GM10248 (cell line): ENCODE data around the gene DUSP10.

Experiments
- CTCF ChIA-PET: fragments of 300-600 bp; sonication (Branson Sonifier 250); formaldehyde crosslinking; extraction: SDS; loops from one replicate; lab custom pipeline; 2021; ENCODE audit warnings: antibody characterized with exemption; lab: Yijun Ruan, JAX
- POLR2A ChIA-PET: fragments of 350-650 bp; sonication (Branson Sonifier 250); formaldehyde crosslinking; extraction: SDS; loops from one replicate; lab custom pipeline; 2020; ENCODE audit warnings: antibody characterized with exemption; lab: Yijun Ruan, JAX
- DNase-seq: peaks from one replicate; pipeline ENCODE4 v3.0.0; 2012; ENCODE audit errors: extremely low spot score
- TF ChIP-seq, protein P1 (sequence below): IDR thresholded peaks from 2 replicates; pipeline ENCODE4 v1.5.1; 2012; ENCODE audit warnings: mild to moderate bottlenecking, low read depth; ENCODE audit errors: extremely low read depth, missing control alignments, control extremely low read depth

The DUSP10 gene

DNA sequence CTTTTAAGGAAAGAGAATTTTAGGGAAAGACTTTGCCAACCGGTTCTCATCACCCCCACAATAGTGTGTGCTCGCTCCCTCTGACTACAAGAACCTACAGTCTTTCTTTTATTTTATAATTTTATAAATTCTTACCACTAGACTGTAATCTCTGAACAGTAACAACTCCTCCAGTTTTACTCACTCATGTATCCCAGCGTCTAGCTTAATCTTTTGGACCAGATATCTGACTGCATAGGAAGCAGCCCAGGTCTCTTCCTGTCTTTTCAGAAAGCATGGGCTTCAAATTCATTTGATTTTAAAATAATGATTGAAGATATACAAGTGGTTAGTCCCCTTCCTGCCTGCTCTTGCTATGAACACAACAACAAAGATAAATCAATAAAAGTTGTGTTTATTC, 19.0 kb upstream of the DUSP10 start:
- CTCF ChIA-PET: interaction anchor here (1.9 to 6.3 kb wide), 4 partner anchors 10 to 20 kb away, joined by 5 to 26 read pairs (median 10); partner anchors contain the start of gene DUSP10
- no peak for DNase-seq
- POLR2A ChIA-PET: no interaction called here
- TF ChIP-seq, protein P1, sequence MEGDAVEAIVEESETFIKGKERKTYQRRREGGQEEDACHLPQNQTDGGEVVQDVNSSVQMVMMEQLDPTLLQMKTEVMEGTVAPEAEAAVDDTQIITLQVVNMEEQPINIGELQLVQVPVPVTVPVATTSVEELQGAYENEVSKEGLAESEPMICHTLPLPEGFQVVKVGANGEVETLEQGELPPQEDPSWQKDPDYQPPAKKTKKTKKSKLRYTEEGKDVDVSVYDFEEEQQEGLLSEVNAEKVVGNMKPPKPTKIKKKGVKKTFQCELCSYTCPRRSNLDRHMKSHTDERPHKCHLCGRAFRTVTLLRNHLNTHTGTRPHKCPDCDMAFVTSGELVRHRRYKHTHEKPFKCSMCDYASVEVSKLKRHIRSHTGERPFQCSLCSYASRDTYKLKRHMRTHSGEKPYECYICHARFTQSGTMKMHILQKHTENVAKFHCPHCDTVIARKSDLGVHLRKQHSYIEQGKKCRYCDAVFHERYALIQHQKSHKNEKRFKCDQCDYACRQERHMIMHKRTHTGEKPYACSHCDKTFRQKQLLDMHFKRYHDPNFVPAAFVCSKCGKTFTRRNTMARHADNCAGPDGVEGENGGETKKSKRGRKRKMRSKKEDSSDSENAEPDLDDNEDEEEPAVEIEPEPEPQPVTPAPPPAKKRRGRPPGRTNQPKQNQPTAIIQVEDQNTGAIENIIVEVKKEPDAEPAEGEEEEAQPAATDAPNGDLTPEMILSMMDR: no peak

DNA sequence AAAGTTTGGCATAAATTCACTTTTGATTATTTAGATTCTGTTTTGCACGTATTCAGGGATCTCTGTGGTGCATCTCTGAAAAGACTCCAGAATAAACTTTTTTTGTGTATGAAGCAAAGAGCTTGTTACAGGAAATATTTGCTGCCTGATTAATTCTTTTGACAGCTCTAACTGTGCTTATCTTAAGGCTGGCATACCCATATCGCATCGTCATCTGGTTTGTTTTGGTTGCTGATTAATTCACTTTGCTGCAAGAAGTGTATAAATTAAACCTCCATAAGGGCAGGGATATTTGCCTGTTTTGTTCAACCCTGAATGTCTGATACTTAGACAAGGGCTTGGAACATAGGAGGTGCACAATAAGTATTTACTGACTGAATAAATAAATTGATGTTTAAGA, 17.5 kb upstream of the DUSP10 start:
- TF ChIP-seq, protein P1: no peak
- DNase-seq: no peak
- ChIA-PET CTCF (interaction anchor here (2.0 to 6.3 kb wide), 2 partner anchors 11 to 19 kb away, joined by 11 to 26 read pairs; no protein-coding TSS in a partner anchor), POLR2A (interaction anchor here (1.9 kb wide), 1 partner anchor 17 kb away, joined by 4 read pairs; the partner anchor contains the start of gene DUSP10)

DNA sequence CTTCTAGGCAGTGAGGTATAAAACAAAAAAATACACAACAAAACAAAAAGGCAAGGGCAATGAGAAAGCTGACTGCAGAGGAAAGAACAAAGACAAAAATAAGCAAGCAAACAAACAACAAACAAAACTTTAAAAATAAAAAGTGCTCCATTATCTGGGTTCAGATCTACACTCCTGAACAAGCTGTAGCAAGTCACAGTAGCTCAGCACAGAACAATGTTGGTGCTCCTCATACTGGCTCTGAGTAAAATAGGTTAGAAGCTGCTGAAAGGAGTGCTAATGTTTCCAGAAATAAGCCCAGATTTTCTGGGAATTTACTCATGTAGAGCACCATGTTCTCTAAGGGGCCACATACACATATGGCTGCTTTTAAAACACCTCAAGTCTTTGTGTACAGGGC, 16.6 kb upstream of the DUSP10 start:
- TF ChIP-seq, protein P1: no peak
- ChIA-PET CTCF (interaction anchor here (2.0 to 6.3 kb wide), 2 partner anchors 12 to 20 kb away, joined by 10 to 26 read pairs; no protein-coding TSS in a partner anchor), POLR2A (interaction anchor here (1.9 kb wide), 1 partner anchor 16 kb away, joined by 4 read pairs; the partner anchor contains the start of gene DUSP10)
- DNase-seq: no peak

DNA sequence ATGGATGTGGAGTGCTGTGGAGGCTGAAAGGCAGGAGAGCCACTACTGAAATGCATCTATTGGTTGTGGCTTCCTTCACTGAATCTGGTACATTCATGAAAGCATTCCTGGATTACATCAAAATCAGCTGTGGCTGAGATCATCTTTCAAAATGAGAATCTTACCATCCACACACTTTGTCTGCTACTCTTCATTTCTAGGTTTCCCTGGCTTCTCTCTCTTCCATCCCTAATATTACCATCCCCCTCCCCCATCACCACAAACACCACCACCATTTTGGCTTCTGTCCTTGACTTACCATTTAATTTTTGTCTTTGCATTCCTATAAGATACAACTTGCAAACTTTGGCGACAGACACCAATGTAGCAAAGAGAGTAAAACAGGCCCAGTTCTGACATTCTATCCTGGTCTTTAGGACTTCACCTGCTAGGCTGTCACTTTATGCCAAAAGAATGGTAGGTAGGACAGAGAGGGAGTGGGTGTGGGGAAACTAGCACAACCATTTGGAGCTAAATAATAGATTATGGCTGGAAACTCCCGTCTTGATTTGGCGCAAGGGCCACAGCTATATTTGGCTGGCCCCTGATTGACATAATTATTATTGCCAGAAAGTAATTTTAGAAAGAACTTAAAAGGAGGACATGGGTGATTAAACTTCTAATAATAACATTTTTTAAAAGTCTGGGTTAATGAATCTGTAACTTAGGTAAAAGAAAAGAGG, 15.1 kb upstream of the DUSP10 start:
- CTCF ChIA-PET: interaction anchor here (1.1 to 2.0 kb wide), 4 partner anchors 9 to 34 kb away, joined by 3 to 10 read pairs (median 4); no protein-coding TSS in a partner anchor
- no peak for DNase-seq
- POLR2A ChIA-PET: interaction anchor here (0.5 to 1.3 kb wide), 5 partner anchors 13 to 48 kb away, joined by 3 to 6 read pairs (median 4); partner anchors contain the start of gene DUSP10
- TF ChIP-seq, protein P1: no peak

DNA sequence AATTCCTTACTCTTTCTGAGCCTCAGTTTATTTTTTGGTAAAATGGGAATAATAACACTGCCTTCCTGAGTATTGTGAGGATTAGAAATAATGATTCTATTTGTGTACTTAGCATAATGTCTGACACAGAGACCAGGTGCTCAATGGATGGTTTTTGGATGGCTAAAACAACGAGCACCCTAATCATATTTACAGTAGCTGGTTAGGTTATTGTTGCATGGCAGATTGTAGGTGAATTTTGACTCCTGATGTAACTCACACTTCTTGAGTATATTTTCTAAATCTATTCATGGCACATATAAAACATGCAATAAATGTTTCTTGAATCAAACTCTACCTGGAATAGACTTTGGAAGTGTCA, 11.9 kb upstream of the DUSP10 start:
- ChIA-PET CTCF (interaction anchor here (0.6 to 1.3 kb wide), 2 partner anchors 11 to 95 kb away, joined by 3 to 4 read pairs; no protein-coding TSS in a partner anchor), POLR2A (interaction anchor here (1.2 kb wide), 1 partner anchor 12 kb away, joined by 3 read pairs; the partner anchor contains the start of gene DUSP10)
- DNase-seq: no peak
- TF ChIP-seq, protein P1: no peak

DNA sequence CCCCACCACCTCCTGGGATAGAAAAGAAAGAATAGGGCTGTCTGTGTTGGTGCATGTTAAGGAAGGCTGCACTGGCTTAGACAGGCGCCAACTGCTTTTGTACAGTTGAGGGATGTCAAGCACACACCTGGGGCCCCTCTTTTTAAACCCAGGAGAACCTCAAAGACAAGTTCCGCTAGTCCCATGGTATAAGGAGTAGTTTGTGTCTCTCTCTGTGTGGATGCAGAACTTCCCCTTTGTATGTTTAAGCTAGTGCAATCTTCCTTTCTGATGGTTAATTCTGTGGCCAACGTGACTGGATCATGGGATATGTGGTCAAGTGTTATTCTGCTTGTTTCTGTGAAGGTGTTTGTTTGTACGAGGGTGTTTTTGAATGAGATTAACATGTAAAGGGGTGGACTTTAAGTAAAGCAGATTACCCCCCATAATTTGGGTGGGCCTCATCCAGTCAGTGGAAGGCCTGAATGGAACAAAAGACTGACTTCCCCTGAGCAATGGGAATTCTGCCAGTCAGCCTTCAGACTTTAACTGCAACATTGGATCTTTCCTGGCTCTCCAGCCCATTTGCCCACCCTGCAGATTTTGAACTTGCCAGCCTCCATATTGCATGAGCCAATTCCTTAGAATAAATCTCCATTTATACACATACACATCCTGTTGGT, 9.5 kb upstream of the DUSP10 start:
- ChIA-PET CTCF (interaction anchor here (1.1 to 2.2 kb wide), 3 partner anchors 9 to 33 kb away, joined by 4 to 5 read pairs (median 4); partner anchors contain the start of gene DUSP10), POLR2A (no interaction called here)
- TF ChIP-seq, protein P1: no peak
- DNase-seq: no peak
